ENCODE results near the gene PAMR1. TPM values are rescaled to one million over a fixed set of nuclear protein-coding genes. Genes with fewer than 3 reads are reported as not detected.

The PAMR1 gene
- total RNA-seq, 4 donors from 2014 or later: 4.2 to 17.3 (median 5.6) TPM

- peaks cover 3% of the 10 kb centered on the region for H3K27me3 ChIP-seq
- peaks cover 0 to 14% (median 4%) of the 10 kb centered on the region in 3 donors for H3K4me1 ChIP-seq
- no peak for ATAC-seq
- no peaks in the 10 kb centered on the region for H3K36me3 ChIP-seq
- H3K27ac ChIP-seq: no peak overlapping the region
- no peak overlapping the region for H3K4me3 ChIP-seq
- no peak for TF ChIP-seq POLR2A (IDR thresholded peaks at IDR 0.05)
- H3K9me3 ChIP-seq: no peaks in the 10 kb centered on the region
Measured at GRCh38 chr11:35555488-35555887, 30.1 kb upstream of the PAMR1 start.

- WGBS, 2 donors (ENCODE audit: low coverage in 1 of 2): 43 to 82% methylated on average over 3 to 4 of the region's 5 CpGs
- H3K27ac ChIP-seq: no peak overlapping the region
- TF ChIP-seq EP300 (IDR thresholded peaks at IDR 0.05): no peak
- TF ChIP-seq POLR2A (IDR thresholded peaks at IDR 0.05): no peak
- no peak for TF ChIP-seq POLR2AphosphoS5 (IDR thresholded peaks at IDR 0.05)
- no peak for TF ChIP-seq CTCF (IDR thresholded peaks at IDR 0.05)
- H3K4me3 ChIP-seq: no peak overlapping the region
- H3K27me3 ChIP-seq: peaks cover 4% of the 10 kb centered on the region
- no peaks in the 10 kb centered on the region for H3K9me3 ChIP-seq
- ATAC-seq: no peak
- H3K36me3 ChIP-seq: no peaks in the 10 kb centered on the region
- peaks cover 0 to 14% (median 4%) of the 10 kb centered on the region in 3 donors for H3K4me1 ChIP-seq
Measured at GRCh38 chr11:35554491-35555437, 29.3 kb upstream of the PAMR1 start.

GRCh38 chr11:35553831-35554230 is 28.4 kb upstream of the PAMR1 start:
- WGBS, 2 donors (ENCODE audit: low coverage in 1 of 2): 60% methylated on average over 1 of the region's 1 CpG; no CpG with 5 or more reads in 1 of the 2 donors
- H3K27ac ChIP-seq: no peak overlapping the region
- no peak for TF ChIP-seq CTCF (IDR thresholded peaks at IDR 0.05)
- no peak for TF ChIP-seq POLR2AphosphoS5 (IDR thresholded peaks at IDR 0.05)
- no peak for TF ChIP-seq EP300 (IDR thresholded peaks at IDR 0.05)
- TF ChIP-seq POLR2A (IDR thresholded peaks at IDR 0.05): no peak
- no peak for ATAC-seq
- H3K36me3 ChIP-seq: no peaks in the 10 kb centered on the region
- H3K4me1 ChIP-seq: peaks cover 0 to 13% (median 4%) of the 10 kb centered on the region in 3 donors
- no peak overlapping the region for H3K4me3 ChIP-seq
- H3K27me3 ChIP-seq: peaks cover 4% of the 10 kb centered on the region
- no peaks in the 10 kb centered on the region for H3K9me3 ChIP-seq

DNA sequence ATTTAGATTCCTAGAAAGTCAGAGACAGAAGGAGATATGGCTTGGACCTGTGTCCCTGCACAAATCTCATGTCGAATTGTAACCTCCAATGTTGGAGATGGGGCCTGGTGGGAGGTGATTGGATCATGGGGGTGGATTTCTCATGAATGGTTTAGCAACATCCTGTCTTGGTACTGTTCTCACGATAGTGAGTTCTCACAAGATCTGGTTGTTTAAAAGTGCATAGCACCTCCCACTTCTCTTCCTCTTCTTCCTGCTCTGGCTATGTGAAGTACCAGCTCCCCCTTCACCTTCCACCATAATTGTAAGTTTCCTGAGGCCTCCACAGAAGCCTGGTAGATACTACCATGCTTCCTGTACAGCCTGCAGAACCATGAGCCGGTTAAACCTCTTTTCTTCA is 27.6 kb upstream of the PAMR1 start:
- H3K36me3 ChIP-seq: no peaks in the 10 kb centered on the region
- WGBS, 2 donors (ENCODE audit: low coverage in 1 of 2): 71 to 85% methylated on average over 1 to 3 of the region's 3 CpGs
- H3K27ac ChIP-seq: no peak overlapping the region
- H3K27me3 ChIP-seq: peaks cover 4% of the 10 kb centered on the region
- H3K4me3 ChIP-seq: no peak overlapping the region
- no peaks in the 10 kb centered on the region for H3K9me3 ChIP-seq
- no peak for ATAC-seq
- peaks cover 0 to 5% (median 0%) of the 10 kb centered on the region in 3 donors for H3K4me1 ChIP-seq
- TF ChIP-seq POLR2AphosphoS5 (IDR thresholded peaks at IDR 0.05): no peak
- no peak for TF ChIP-seq EP300 (IDR thresholded peaks at IDR 0.05)
- TF ChIP-seq CTCF (IDR thresholded peaks at IDR 0.05): no peak
- TF ChIP-seq POLR2A (IDR thresholded peaks at IDR 0.05): no peak

DNA sequence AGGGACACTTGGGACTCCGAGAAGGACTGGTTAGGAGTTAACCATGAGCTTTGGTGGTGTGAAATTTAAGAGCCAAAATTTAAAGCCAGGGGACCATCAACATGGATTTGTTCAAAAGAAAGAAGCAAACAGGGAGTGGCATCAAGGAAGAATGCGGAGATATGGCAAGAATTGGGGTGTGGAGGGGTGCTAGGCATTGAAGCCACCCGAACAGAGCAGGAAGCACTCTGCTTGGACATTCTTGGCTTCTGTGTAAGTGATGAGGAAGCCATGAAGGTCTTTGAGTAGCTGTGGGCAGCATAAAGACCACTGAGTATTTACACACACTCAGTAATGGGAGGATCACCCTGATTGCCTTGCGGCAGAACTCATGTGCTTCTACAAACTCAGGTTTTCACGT is 27.2 kb upstream of the PAMR1 start:
- Histone ChIP-seq H3K36me3 (no peaks in the 10 kb centered on the region), H3K9me3 (no peaks in the 10 kb centered on the region), H3K4me3 (no peak overlapping the region), H3K27me3 (peaks cover 4% of the 10 kb centered on the region), H3K27ac (no peak overlapping the region), H3K4me1 (peaks cover 0 to 5% (median 0%) of the 10 kb centered on the region in 3 donors)
- ATAC-seq: no peak
- TF ChIP-seq CTCF (IDR thresholded peaks at IDR 0.05): no peak
- no peak for TF ChIP-seq POLR2AphosphoS5 (IDR thresholded peaks at IDR 0.05)
- TF ChIP-seq POLR2A (IDR thresholded peaks at IDR 0.05): no peak
- TF ChIP-seq EP300 (IDR thresholded peaks at IDR 0.05): no peak
- WGBS, 2 donors (ENCODE audit: low coverage in 1 of 2): 95 to 100% methylated on average over 4 to 5 of the region's 5 CpGs

Data from gastroesophageal sphincter (tissue), 4 donors.